GM18526 (cell line): Measurements from ENCODE around the gene SUN5.

Experiments
- POLR2A ChIP-seq: IDR thresholded peaks from 3 replicates; pipeline ENCODE4 v1.6.1; 2011; ENCODE audit not compliant: insufficient read length; ENCODE audit errors: extremely low read depth

SUN5 gene

DNA sequence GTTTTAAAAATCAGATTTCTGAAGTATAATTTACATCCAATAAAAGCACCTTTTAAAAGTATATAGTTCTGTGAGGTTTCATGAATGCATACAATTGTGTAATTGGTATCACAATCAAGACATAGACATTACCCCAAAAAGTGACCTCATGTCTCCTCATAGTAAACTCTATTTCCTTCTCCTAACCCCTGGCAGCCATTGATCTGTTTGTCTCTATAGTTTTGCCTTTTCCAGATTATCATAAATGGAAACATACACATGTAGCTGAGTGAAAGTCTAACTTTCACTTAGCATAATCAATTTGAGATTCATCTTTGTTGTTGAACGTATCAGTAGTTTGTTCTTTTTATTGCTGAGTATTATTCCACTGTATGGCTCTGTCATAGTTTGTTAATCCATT is 57.6 kb downstream of the SUN5 start:
- no peak for TF ChIP-seq POLR2A

DNA sequence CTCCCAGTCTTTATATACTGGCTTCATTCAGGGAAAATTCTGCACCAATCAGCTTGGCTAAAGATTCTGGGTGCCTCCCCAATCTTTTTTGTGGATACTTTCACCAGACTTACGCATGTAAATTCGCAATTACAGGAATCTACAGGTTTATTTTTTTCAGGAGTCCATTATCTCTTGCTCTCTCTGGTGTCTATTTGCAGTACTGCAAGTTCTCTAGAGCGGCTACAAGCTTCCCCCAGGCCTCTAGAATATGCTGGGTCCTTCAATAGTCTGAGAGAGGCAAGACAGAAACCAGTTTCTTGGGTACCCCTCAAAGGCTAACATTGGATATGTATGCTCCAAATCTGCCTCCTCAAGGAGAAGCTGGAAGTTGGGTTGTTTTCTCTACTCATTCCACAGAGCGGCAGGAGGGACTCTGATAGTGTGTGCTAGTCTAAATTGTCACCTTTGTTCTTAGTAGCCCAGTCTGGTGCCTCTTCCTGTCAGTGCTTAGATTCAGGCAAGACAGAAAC is 58.5 kb downstream of the SUN5 start:
- no peak for TF ChIP-seq POLR2A

GRCh38 chr20:32943490-32944052 is 60.7 kb downstream of the SUN5 start:
- no peak for TF ChIP-seq POLR2A

DNA sequence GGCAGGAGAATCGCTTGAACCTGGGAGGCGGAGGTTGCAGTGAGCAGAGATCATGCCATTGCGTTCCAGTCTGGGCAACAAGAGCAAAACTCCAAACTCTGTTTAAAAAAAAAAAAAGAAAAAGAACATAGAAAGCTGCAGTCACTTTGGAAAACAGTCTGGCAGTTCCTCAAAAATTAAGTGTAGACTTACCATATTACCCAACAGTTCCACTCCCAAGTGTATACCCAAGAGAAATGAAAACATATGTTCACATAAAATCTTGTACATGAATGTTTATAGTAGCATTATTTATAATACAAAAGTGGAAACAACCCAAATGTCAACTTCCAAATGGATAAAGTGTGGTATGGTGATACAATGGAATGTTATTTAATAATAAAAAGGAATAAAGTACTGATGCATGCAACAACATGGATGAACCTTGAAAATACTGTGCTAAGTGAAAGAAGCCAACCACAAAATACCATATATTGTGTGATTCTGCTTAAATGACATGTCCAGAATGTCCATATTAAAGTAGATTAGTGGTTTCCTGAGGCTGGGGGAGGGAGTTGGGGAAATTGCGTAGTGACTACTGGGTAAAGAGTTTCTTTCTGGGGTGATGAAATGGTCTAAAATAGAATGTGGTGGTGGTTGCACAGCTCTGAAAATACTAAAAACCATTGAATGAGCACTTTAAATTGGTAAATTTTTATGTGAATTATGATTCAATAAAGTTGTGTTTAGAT is 62.9 kb downstream of the SUN5 start:
- no peak for TF ChIP-seq POLR2A

DNA sequence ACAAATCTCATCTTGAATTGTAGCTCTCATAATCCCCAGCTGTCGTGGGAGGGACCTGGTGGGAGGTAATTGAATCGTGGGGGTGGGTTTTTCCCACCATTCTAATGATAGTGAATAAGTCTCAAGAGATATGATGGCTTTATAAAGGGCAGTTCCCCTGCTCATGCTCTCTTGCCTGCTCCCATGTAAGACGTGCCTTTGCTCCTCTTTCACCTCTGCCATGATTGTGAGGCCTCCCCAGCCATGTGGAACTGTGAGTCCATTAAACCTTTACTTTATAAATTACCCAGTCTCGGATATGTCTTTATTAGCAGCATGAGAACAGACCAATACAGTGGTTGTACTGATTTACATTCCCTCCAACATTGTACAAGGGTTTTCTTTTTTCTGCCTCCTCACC is 69.7 kb downstream of the SUN5 start:
- TF ChIP-seq POLR2A = no peak
